ELF-1 (cell line): ENCODE results near the gene RNF180.
"Not testable (repeated sequence)": the region's sequence is repeated elsewhere in the genome, so short reads cannot be mapped to it uniquely, and the experiment has no call there.

Experiments used
- DNase-seq: peaks from one replicate; pipeline ENCODE4 v3.0.0-alpha.2; 2016; ENCODE audit warnings: low read depth, low spot score

The RNF180 gene

GRCh38 chr5:64273276-64273675, 107.6 kb downstream of the RNF180 start:
- DNase-seq = no peak

- no peak for DNase-seq
These were observed 119.8 kb downstream of the RNF180 start for GRCh38 chr5:64285188-64286130.

- no peak for DNase-seq
These were observed 120.7 kb downstream of the RNF180 start for GRCh38 chr5:64286381-64286780.

- DNase-seq = not testable (repeated sequence)
These were observed 122.9 kb downstream of the RNF180 start for GRCh38 chr5:64288496-64288895.

GRCh38 chr5:64292611-64293215, 127.1 kb downstream of the RNF180 start:
- DNase-seq = peak; percentile 23

- DNase-seq = no peak
These were observed 129.5 kb downstream of the RNF180 start for GRCh38 chr5:64295101-64295500.

GRCh38 chr5:64298586-64298985, 132.9 kb downstream of the RNF180 start:
- no peak for DNase-seq

GRCh38 chr5:64299805-64300204, 134.2 kb downstream of the RNF180 start:
- no peak for DNase-seq

GRCh38 chr5:64301566-64301965, 135.9 kb downstream of the RNF180 start:
- no peak for DNase-seq

- no peak for DNase-seq
These were observed 142.5 kb downstream of the RNF180 start for GRCh38 chr5:64308135-64308534.

- DNase-seq = no peak
These were observed 146.8 kb downstream of the RNF180 start for GRCh38 chr5:64312491-64312890.

GRCh38 chr5:64315778-64316177, 150.1 kb downstream of the RNF180 start:
- no peak for DNase-seq

GRCh38 chr5:64318175-64318574, 152.5 kb downstream of the RNF180 start:
- DNase-seq = no peak

GRCh38 chr5:64323591-64323990, 157.9 kb downstream of the RNF180 start:
- DNase-seq = no peak

- no peak for DNase-seq
These were observed 165.1 kb downstream of the RNF180 start for GRCh38 chr5:64330728-64331231.

- no peak for DNase-seq
These were observed 166.1 kb downstream of the RNF180 start for GRCh38 chr5:64331597-64332277.

GRCh38 chr5:64333886-64334285, 168.2 kb downstream of the RNF180 start:
- no peak for DNase-seq

GRCh38 chr5:64339769-64340168, 174.1 kb downstream of the RNF180 start:
- DNase-seq = no peak

- no peak for DNase-seq
These were observed 174.7 kb downstream of the RNF180 start for GRCh38 chr5:64340293-64340692.

- no peak for DNase-seq
These were observed 175.7 kb downstream of the RNF180 start for GRCh38 chr5:64341340-64341739.

GRCh38 chr5:64344501-64344900, 178.9 kb downstream of the RNF180 start:
- no peak for DNase-seq

GRCh38 chr5:64347309-64347708, 181.7 kb downstream of the RNF180 start:
- DNase-seq = no peak
